Left ventricle myocardium inferior (tissue), 1 donor: ENCODE results near the gene KLHL10. TPM values are rescaled to one million over a fixed set of nuclear protein-coding genes. Genes with fewer than 3 reads are reported as not detected.
"Not testable (repeated sequence)": the region's sequence is repeated elsewhere in the genome, so short reads cannot be mapped to it uniquely, and the experiment has no call there.

ENCODE experiments used
- DNase-seq: peaks from one replicate; pipeline ENCODE4 v3.0.0-alpha.2; 2020
- H3K27ac ChIP-seq: fragments of 200-600 bp; replicated peaks from 2 replicates; pipeline ENCODE4 v1.8.0; 2021
- H3K27me3 ChIP-seq: fragments of 200-600 bp; 2 replicates; pipeline ENCODE4 v1.8.0; 2021; ENCODE audit warnings: low read depth
- H3K36me3 ChIP-seq: fragments of 200-600 bp; 2 replicates; pipeline ENCODE4 v1.8.0; 2021
- H3K4me1 ChIP-seq: fragments of 200-600 bp; 2 replicates; pipeline ENCODE4 v1.8.0; 2021
- H3K4me3 ChIP-seq: fragments of 200-600 bp; 2 replicates; pipeline ENCODE4 v1.8.0; 2021; ENCODE audit warnings: mild to moderate bottlenecking, moderate library complexity
- H3K9me3 ChIP-seq: fragments of 200-600 bp; replicated peaks from 2 replicates; pipeline ENCODE4 v1.8.0; 2021
- intact Hi-C: fragments of 100-400 bp; cut with micrococcal nuclease; formaldehyde crosslinking; loops from one replicate; pipeline ENCODE4 v1.11.0; 2022
- total RNA-seq: library from RNA; stranded (reverse); fragmentation: NEBNext Ultra II Directional; extraction: Animal tissue kit (Norgen Biotek cat#: 25700); gene quantifications from one replicate; pipeline ENCODE4 v1.2.1, GENCODE V29; 2021
- TF ChIP-seq, protein P1 (sequence below): fragments of 200-600 bp; IDR thresholded peaks from 2 replicates; pipeline ENCODE4 v1.8.0; 2021; ENCODE audit warnings: antibody characterized with exemption, mild to moderate bottlenecking, borderline replicate concordance
- donor health status: DM: no; HTN: yes; CAD: no; lungs with severe emphysema.

The KLHL10 gene
- total RNA-seq, 1 donor from 2014 or later: not detected

DNA sequence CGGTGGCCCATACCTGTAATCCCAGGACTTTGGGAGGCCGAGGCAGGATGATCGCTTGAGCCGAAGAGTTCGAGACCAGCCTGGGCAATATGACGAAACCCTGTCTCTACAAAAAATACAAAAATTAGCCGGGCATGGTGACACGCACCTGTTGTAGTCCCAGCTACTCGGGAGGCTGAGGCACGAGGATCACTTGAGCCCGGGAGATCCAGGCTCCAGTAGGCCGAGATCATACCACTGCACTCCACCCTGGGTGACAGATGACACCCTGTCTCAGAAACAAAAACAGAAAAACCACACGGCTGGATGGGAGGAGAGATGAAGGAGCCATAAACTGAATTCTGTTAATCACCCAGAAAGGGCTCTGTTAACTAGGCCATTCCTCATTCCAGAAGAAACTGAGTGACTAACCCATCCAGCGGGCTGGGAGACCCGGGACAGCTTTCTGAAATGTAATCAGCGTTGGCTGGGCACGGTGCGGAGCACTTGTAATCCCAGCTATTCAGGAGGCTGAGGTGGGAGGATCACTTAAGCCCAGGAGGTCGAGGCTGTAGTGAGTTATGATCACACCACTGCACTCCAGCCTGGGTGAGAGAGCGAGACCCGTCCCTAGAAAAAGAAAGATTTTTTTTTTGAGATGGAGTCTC lies 952 bp upstream of the KLHL10 start:
- DNase-seq: no peak
- intact Hi-C loops: no loop called here
- TF ChIP-seq, protein P1, sequence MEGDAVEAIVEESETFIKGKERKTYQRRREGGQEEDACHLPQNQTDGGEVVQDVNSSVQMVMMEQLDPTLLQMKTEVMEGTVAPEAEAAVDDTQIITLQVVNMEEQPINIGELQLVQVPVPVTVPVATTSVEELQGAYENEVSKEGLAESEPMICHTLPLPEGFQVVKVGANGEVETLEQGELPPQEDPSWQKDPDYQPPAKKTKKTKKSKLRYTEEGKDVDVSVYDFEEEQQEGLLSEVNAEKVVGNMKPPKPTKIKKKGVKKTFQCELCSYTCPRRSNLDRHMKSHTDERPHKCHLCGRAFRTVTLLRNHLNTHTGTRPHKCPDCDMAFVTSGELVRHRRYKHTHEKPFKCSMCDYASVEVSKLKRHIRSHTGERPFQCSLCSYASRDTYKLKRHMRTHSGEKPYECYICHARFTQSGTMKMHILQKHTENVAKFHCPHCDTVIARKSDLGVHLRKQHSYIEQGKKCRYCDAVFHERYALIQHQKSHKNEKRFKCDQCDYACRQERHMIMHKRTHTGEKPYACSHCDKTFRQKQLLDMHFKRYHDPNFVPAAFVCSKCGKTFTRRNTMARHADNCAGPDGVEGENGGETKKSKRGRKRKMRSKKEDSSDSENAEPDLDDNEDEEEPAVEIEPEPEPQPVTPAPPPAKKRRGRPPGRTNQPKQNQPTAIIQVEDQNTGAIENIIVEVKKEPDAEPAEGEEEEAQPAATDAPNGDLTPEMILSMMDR: no peak
- Histone ChIP-seq H3K27me3 (no peaks in the 10 kb centered on the region), H3K4me1 (peaks cover 24% of the 10 kb centered on the region), H3K27ac (peak overlapping the region; percentile 71), H3K9me3 (no peaks in the 10 kb centered on the region), H3K4me3 (peak overlapping the region; percentile 98), H3K36me3 (peaks cover 10% of the 10 kb centered on the region)

DNA sequence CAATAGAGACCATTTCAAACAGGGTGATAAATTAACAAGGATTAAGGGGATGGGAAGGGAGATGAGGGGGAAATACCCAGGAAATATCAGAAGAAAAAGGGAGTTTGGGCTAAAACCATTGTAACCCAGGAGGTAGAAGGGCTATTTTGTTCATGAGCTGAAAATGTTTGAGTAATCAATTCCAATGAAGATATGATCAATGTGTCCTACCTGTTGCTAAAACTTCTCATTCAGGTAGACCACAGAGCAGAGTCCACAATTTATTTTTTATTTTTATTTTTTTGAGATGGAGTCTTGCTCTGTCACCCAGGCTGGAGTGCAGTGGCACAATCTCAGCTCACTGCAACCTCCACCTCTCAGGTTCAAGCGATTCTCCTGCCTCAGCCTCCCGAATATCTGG lies 1.8 kb downstream of the KLHL10 start:
- H3K27ac ChIP-seq: not testable (repeated sequence)

DNA sequence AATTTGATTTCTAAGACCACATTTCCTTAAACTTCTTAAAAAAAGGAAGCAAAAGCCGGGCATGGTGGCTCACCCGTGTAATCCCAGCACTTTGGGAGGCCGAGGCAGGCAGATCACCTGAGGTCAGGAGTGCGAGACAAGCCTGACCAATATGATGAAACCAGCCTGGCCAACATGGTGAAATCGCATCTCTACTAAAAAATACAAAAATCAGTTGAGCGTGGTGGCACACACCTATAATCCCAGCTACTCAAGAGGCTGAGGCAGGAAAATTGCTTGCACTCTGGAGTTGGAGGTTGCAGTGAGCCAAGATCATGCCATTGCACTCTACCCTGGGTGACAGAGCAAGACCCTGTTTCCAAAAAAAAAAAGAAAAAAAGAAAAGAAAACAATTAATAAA lies 3.2 kb downstream of the KLHL10 start:
- H3K27me3 ChIP-seq, H3K4me3 ChIP-seq, H3K9me3 ChIP-seq, intact Hi-C loops, DNase-seq, H3K27ac ChIP-seq, H3K36me3 ChIP-seq: not testable (repeated sequence)
- peaks cover 11% of the 10 kb centered on the region for H3K4me1 ChIP-seq

More for the DNA sequence above, 1.8 kb downstream of the KLHL10 start:
- H3K36me3 ChIP-seq, H3K9me3 ChIP-seq, H3K27me3 ChIP-seq, DNase-seq, H3K4me3 ChIP-seq, intact Hi-C loops: not testable (repeated sequence)
- H3K4me1 ChIP-seq: peaks cover 24% of the 10 kb centered on the region

DNA sequence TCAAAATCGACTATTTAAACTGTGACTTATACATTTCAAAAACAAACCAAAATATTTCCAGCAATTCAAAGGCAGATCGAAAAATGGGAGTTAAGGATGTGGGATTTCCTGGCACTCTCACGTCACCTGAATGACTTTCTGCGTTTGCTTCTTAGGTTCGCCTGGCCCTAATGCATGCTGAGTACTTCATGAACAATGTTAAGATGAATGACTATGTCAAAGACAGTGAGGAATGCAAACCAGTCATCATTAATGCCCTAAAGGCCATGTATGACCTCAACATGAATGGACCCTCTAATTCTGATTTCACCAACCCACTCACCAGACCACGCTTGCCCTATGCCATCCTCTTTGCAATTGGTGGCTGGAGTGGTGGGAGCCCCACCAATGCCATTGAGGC lies 7.3 kb downstream of the KLHL10 start:
- DNase-seq: no peak
- Histone ChIP-seq H3K27ac (no peak overlapping the region), H3K4me1 (peaks cover 11% of the 10 kb centered on the region), H3K9me3 (no peaks in the 10 kb centered on the region), H3K36me3 (no peaks in the 10 kb centered on the region), H3K27me3 (no peaks in the 10 kb centered on the region), H3K4me3 (no peak overlapping the region)
- intact Hi-C loops: no loop called here
- TF ChIP-seq, protein P1: no peak

DNA sequence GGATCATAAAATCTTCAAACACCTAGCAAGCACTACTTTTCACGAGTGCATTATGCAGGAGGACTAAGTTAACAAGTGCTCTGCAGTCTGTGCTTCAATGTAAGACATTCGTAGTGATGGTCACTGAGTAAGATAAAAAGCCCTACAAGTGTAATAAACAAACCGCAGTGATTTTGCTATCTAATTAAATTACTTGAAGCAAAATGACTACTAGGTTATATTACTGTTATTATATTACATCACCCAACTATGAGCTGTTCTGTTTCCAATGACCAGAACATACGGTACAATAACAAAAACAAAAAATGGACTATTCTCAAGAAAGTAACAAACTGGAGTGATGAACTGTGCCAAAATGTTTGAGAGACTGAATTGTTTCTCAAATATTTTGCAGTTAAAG lies 11.2 kb downstream of the KLHL10 start:
- TF ChIP-seq, protein P1: no peak
- Histone ChIP-seq H3K4me1 (peaks cover 25% of the 10 kb centered on the region), H3K9me3 (no peaks in the 10 kb centered on the region), H3K27me3 (no peaks in the 10 kb centered on the region), H3K36me3 (peaks cover 9% of the 10 kb centered on the region), H3K27ac (peak overlapping the region; percentile 43), H3K4me3 (no peak overlapping the region)
- no peak for DNase-seq
- intact Hi-C loops: no loop called here

DNA sequence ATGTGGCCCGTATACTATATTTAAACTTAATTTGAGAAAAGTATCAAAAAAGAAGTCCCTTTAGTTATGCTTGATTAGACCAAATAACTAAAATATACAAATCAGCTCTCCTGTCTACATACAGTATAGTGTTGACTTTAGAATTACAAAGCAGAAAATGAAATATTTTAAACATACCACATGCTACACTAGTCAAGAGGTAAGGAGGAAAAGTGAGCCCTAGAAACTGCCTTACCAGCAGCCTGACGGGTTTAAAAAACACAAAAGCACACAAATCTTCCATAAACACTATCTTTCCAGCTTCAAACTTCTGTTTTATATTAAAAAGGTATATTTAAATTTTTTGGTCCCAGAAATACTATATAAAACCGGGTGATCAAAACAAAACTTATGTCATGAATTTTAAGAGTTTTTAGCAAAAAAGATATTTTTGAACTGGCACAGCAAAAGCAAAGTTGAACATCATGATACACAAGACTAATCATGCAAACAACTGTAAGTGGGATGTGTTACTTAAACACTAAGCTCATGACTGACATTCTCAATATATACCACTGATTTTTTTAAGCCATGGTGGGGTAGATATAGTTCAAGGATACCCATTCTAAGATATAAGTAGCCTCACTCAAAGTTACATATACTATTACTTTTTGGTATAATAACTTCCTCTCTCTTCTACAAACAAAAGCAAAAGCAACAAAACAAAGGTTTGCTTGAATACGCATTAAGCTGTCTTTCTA lies 11.8 kb downstream of the KLHL10 start:
- peak overlapping the region; percentile 43 for H3K27ac ChIP-seq
- intact Hi-C loops: no loop called here

DNA sequence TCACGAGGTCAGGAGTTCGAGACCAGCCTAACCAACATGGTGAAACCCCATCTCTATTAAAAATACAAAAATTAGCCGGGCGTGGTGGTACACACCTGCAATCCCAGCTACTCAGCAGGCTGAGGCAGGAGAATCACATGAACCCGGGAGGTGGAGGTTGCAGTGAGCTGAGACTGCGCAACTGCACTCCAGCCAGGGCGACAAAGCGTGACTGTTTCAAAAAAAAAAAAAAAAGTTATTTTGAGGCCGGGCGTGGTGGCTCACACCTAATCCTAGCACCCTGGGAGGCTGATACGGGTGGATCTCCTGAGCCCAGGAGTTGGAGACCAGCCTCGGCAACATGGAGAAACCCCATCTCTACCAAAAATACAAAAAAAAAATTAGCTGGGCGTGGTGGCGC lies 13.8 kb downstream of the KLHL10 start:
- intact Hi-C loops, H3K9me3 ChIP-seq, H3K27me3 ChIP-seq, DNase-seq, H3K27ac ChIP-seq, H3K4me3 ChIP-seq: not testable (repeated sequence)
- H3K4me1 ChIP-seq: peaks cover 25% of the 10 kb centered on the region
- peaks cover 21% of the 10 kb centered on the region for H3K36me3 ChIP-seq

More for the DNA sequence above, 11.8 kb downstream of the KLHL10 start:
- Histone ChIP-seq H3K9me3 (no peaks in the 10 kb centered on the region), H3K36me3 (peaks cover 15% of the 10 kb centered on the region), H3K4me1 (peaks cover 25% of the 10 kb centered on the region), H3K4me3 (no peak overlapping the region), H3K27me3 (no peaks in the 10 kb centered on the region)
- no peak for DNase-seq
- TF ChIP-seq, protein P1: no peak
